HG03196 (cell line): Measurements from ENCODE around the gene DCBLD1.
A peak's percentile ranks its signal among the peaks of the same experiment; 100 is the strongest.

ENCODE experiments used
- ATAC-seq: cut with Tn5 transposase; IDR thresholded peaks from one replicate; pipeline ENCODE4 v1.9.1; 2021; ENCODE audit not compliant: unreplicated experiment

DCBLD1 gene

DNA sequence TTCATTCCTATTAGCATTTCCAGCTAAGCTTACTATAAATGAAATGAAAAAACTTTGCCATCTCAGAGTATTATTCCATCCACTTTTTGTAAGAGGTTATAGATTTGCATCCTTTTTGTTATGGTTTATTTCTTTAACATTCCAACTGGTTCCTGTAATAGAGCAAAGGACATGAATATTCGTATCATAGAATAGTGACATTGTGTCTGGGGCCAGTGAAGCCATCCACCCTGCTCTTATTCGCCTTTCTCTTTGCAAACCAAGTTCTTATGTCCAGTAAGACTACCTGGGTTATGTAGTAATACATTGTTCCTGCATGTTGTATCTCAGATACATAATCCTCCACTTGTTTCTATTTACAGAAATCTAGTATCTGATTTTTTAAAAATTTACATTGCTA lies 43.1 kb downstream of the DCBLD1 start:
- no peak for ATAC-seq

DNA sequence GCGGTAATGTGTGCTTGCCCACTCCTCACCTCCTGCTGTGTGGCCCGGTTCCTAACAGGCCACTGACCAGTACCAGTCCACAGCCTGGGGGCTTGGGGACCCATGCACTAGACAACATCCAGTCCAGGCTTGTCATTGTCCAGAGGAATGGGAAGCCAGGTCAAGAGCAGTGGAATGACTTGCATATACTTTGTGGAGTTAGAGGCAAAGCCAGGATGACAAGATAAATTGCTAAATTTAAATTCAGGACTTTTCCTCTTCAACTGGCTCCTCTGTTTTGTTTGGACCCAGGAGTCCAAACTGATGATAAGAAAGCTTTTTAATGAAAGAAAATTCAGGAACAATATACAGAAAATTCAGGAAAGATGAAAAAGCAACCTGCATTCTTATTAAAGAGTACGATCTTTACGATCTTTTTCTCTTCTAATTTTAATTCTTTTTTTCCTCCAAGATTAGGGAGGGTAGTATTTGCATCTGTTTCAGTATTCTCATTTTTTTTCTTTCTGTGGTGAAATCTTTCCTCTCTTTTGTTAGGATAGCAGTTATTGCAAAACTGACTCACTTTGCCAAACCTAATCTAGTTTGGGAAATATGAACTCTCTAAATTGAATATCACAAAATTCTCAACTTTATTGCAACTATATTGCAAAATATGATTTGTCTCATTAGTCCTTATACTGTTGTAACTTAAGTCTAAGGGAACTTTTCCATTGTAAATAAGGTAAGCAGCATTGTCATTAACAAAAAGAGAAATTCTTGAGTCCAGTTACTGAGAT lies 48.2 kb downstream of the DCBLD1 start:
- ATAC-seq = no peak

DNA sequence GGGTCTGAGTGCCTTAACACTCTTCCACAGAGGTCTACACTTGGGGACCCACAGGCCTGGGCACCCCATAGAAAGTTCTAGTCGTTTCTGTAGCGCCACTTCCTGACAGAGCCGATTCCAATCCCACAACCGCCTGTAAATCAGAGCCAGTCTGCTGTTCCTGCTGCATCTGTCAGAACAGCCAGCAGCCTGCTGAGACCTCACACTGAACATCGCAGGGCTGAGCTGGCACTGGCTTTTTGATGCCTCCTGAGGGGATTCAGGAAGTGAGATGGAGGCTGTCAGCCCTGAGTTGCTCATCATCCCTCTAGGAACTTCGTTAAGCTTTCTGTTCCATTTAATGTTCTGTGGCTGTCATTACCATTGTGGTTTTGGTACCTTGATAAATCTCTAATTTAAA lies 48.9 kb downstream of the DCBLD1 start:
- no peak for ATAC-seq

DNA sequence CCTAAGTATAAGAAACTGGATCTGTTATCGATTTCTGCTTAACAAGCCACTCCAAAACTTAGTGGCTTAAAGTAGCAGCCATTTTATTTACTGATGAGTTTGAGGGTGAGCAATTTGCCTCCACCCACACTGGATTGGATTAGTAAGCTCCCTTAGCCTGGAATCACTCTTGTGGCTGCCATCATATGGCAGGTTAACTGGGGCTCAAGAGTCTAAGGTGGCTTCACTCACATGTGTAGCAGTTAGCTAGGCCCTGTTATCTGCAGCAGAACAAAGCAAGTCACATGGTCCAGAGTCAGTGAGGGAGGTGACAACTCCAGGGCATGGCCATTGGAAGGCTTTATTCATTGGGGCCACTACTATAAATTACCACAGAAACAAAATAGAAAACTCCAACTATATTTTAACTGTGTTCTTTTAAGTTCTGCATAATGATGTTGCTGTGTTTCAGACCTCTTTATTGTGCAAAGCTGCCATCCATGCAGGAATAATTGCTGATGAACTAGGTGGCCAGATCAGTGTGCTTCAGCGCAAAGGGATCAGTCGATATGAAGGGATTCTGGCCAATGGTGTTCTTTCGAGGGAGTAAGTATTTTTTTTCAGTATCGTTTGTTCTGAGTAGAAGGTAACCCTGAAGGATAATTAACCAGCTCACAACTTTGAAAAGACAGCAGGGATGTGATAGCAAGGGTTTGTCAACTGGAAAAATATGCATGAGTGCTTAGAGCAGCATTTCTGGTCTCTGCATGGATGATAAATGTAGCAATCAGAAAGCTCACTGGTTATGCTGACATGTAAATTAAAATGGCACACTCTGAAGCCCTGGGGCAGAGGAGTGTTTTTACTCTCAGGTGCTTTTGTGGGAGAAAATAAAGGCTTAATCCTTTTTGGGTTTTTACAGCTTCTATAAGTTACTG lies 49.6 kb downstream of the DCBLD1 start:
- ATAC-seq = no peak

DNA sequence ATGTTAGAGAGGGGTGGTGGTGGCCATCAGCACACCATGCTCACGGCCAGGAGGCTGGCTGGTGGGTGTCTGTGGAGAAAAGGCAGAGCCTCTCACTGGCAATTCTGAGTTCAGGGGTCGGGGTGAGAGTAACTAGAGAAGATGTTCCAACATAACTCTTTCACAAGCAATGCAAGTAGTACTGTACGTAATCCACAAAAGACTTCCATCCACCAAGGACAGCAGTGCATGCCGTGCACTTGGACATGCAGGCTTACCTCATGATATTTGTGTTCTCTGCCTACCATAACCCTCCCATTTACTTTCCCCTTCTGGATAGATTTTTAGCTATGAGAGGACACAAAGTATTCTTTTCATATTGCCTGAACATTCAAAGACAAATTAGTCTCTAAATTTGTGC lies 51.3 kb downstream of the DCBLD1 start:
- ATAC-seq = no peak

DNA sequence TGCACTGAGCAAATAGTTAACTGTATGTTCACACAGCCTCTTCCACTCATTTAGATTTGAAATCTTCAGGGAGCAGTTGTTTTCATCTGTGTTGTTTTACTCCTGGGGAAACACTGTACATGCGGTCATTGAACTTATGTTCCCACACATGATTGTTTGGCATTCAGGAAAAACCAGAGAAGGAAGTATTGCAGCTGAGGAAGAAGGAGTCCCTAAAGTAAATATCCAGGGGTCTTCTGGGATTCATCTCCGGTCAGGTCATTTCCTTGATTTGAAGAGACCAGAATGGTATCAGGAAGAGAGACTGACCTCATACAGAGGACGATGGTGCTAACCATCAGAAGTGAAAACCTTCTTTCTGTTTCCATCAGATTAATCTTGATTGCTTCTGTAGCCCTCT lies 52.5 kb downstream of the DCBLD1 start:
- no peak for ATAC-seq

DNA sequence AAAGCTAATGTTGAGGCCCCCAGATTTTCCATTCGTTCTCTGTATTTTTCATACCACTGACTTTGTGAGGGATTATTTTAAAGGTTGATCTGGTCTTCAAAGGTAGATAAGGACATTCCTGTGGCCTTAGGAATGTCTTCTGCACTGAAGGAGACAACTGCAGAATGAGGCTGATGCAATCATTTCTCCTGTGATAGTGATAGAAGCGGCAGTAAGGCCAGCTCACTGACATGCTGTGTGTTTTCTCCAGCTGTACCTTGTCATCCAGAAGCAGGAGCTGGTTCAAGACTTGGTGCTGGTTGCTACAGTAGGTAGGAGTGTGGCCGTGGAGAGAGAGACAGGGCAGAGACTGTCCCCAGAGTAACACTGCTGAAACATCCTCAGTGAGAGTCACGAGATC lies 53.8 kb downstream of the DCBLD1 start:
- no peak for ATAC-seq

DNA sequence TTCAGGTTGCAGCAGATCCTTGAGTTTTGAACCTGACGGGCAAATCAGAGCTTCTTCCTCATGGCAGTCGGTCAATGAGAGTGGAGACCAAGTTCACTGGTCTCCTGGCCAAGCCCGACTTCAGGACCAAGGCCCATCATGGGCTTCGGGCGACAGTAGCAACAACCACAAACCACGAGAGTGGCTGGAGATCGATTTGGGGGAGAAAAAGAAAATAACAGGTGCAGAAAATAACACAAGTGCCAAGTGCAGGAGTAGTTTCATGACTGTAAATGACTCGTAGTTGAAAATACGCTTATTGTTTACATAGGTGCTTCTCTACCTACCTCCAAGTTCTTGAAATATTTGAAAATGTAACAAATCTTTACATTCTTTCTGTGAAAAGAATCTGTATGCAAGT lies 56.1 kb downstream of the DCBLD1 start:
- ATAC-seq = no peak

DNA sequence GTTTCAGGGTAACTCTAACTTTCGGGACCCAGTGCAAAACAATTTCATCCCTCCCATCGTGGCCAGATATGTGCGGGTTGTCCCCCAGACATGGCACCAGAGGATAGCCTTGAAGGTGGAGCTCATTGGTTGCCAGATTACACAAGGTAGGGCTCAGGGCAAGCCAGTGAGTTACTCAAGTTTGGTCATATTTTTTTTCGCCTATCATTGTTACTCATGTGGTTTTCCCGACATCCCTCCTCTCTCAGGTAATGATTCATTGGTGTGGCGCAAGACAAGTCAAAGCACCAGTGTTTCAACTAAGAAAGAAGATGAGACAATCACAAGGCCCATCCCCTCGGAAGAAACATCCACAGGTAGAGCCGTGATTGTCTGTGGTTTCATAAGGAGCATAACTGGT lies 58.2 kb downstream of the DCBLD1 start:
- ATAC-seq = no peak

DNA sequence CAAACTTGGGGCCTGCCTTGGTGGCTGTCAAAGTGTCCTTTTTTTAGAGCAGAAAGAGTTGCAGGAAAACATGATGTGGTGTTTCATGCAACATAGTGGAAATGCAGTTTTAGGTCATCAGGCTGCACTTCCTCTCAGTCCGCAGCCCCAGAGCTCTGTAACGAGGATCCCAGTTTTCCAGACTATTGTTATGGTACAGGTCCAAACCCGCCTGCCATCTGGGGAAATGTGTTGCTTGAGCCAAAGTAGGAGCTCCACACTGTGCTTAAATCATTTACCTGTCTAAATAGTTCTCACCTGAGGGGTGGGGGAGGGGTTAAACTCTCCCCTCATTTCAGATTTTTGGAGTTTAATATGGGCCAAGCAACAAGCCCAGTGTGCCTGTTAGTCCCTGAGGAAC lies 60.0 kb downstream of the DCBLD1 start:
- no peak for ATAC-seq

DNA sequence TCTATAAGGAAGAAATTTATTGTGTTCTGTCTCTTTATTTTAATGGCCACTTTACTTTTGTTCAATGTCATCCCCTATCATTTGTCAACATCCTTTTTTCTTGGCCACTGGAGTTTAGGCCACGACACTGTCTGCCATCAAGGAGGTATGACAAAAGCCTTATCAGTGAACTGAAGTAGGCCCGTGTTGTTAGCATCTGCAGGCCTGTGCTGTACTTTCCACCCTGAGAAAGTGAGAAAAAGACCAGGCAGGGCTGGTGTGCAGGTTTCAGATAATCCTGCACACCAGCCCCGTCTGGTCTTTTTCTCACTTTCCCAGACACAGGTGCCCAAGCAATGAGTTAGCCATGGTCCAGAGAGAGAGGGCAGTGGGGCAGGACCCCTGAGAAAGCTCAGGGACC lies 62.2 kb downstream of the DCBLD1 start:
- no peak for ATAC-seq

DNA sequence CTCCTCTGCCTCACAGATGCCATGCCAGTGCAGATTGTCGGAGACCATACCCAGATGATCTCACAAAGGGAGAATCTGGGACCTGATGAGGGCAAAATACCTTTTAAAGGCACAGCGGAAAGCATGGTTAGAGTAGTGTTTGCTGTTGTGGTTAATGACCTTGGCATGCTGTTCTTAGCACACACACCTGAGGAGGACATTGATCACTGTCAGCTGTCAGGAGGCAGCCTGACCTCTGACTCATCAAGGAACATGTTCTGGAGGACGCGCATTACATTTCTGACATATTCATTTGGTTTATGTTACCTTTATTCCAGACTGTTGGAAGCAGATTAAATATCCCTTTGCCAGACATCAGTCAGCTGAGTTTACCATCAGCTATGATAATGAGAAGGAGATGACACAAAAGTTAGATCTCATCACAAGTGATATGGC lies 62.7 kb downstream of the DCBLD1 start:
- ATAC-seq = no peak

DNA sequence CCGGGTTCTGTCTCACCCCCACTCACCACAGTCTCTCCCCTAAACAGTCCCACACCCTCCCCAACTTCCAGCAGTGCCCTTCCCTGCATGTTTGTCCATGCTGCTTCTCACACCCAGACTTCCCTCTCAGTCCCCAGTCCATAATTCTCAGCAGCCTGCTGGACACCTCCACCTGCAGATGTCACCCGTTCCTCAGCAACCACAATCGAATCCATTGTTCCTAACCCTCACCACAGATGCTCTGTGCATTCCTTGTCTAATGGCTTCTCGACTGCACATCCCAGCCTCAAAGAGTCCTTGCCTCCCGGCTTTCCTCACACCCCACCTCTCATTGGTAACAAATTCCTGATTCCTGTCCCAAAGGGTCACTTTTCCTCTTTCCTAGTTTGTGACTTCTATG lies 64.2 kb downstream of the DCBLD1 start:
- no peak for ATAC-seq

DNA sequence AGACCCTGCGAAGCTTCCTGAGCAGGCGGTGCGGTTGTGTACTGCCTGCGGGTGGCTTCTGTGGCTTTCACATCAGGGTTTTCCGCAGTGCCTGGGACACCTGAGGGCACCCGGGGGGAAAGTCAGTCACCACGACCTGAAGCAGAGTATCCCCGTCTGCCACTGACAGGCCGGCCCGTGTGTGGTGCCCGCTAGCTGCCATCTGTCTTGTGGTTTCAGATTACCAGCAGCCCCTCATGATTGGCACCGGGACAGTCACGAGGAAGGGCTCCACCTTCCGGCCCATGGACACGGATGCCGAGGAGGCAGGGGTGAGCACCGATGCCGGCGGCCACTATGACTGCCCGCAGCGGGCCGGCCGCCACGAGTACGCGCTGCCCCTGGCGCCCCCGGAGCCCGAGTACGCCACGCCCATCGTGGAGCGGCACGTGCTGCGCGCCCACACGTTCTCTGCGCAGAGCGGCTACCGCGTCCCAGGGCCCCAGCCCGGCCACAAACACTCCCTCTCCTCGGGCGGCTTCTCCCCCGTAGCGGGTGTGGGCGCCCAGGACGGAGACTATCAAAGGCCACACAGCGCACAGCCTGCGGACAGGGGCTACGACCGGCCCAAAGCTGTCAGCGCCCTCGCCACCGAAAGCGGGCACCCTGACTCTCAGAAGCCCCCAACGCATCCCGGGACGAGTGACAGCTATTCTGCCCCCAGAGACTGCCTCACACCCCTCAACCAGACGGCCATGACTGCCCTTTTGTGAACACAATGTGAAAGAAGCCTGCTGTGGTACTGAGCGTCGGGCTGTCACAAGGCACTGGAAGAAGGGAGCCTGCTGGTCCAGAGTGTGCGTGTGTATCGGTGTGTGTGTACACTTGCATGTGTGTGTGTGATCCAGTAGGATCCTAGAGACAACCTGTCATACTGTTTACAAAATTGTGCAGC lies 65.5 kb downstream of the DCBLD1 start:
- ATAC-seq = peak; percentile 55

DNA sequence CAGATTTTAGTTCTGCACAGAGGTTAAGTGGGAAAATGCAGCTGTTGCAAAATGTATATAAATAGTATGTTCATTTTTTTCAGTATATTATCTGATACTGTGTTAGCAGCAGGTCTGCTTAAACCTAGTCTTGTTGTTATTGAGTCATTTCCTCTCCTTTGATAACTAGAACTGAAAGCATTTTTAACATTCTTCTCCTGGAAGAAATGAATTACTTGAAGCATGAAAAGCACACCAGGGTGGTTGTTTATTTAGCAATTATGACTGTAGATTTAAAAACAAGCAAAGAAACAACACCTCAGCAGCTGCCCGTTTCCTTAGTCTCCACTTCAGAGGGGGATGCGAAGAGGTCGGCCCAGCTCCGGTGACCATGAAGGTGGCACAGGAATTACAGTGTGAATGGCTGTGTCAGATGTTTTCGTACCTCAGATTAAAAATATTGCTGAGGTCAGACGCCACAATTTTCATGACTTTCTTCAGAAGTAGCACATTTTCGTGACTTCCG lies 66.4 kb downstream of the DCBLD1 start:
- ATAC-seq = no peak

DNA sequence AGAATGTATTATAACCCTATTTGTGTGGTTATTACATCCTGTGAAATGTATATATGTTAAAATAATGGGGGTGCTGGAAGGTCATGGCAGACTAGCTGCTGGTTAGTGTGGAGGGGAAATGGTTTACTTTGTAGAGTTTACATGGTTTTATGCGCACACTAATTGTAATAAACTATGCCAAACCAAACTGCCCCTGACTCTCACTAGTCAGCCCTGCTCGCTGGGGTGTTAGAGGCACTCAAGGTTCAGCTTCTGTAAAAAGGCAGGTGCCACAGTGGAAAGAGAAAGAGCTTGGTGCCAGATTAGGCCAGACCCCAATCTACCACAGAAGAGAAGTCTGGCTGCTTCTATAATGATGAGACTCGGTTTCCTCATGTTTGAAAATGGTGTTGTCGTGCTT lies 67.1 kb downstream of the DCBLD1 start:
- no peak for ATAC-seq

DNA sequence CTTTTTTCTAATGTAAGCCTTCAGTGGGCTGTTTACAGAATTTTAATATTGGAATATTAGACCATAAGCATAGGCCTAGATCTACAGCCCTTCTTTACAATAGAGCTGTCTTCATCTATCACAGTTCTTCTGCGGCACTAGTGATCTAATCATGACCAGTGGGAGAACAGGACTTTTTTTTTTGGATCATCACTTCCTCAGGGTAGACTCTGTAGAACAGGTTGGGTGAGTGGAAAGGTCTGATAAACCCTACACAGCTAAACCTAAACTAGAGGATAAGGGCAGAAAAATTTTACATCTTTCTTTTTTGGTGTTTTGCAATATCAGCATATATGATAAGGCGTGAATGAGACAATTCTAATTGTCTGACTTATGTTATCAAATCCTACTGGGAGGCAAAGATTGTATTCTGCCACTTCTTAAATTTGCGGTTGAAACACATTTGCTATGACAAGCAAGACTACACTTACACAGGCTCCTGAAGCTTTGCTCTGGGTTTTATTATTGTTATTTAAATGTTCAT lies 67.7 kb downstream of the DCBLD1 start:
- no peak for ATAC-seq

DNA sequence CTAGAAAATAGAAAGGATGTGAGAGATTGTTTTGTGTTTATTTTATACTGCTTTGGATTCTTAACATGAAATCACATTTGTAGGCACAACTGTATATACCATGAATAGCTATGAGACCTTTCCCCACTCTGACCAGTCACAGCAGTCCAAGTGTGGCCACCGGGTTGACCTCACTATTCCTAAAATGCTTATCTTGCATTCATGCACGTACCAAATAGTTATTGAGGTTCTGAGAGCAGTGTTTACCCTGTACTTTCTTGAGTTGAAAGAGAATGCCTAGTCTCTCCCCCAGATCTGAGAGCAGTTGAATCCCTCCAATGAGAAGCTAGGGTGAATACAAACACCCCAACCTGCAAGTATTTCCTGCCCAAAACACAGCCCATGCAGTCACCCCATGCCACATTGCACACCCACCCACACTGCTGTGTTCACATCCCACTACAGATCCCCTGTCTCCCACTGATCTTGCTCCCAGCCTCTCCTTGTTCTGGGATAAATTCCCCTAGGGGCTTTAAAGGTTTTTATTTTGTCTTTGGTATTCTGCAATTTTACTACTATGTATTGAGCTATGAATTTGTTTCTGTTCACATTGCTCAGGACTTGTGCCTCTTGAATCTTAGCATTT lies 68.3 kb downstream of the DCBLD1 start:
- no peak for ATAC-seq

DNA sequence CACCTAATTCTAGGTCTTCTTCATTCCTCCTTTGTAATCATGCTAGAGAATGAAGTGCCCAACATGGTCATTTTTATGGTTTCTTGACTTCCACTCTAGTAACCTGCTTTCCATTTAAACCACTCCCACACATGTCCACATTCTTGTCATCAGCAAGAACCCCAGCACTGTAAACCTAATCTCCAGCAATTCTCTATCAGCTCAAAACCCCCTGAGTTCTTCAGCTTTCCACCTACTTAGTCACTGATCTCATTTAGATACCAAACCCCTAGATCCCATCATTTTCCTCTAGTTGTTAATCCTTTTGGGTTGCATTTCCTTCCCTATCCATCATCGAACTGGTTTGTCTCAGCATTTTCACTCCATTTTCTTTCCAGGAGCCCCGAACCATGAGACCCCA lies 70.1 kb downstream of the DCBLD1 start:
- ATAC-seq = no peak

DNA sequence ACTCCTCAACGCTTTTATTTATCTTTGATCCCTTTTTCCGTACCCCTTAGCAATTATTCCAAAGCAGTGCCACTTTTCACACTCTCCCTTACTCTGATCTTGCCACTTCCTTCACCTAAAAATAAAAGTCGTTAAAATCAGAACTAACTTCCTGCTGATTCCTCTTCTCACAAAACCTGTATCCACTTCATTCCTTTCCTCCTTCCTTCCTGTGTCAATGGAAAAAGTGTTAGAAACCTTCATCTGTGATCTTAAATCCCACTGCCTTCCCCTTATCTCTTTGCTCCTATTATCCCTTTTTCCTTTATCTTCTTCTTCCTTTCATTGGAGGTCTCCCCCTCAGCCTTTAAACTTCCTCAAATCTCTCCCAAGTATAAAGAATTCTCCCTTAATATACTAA lies 70.7 kb downstream of the DCBLD1 start:
- ATAC-seq = no peak
